ENCODE results near the gene SESN3. TPM values are rescaled to one million over a fixed set of nuclear protein-coding genes. Genes with fewer than 3 reads are reported as not detected.

Gene SESN3
- total RNA-seq, 1 experiment from 2014 or later: 36.8 TPM

DNA sequence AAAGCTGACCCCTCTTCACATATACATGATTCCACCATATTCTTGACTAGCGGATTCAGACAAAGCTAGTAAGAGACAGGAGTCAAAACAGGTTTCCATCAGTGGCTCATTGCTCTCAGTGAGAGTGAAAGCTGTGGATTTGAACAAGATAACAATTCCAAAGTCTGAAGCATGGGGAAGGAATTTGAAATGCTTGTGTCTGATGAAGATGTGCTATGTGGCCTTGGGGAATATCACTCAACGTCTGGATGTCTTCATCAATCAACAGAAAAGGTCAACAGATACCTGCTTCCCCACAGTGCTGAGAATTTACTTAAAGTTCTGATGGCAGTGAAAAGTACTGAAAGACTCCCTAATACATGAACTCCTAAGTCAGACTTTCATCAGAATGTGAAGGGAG, 46.9 kb upstream of the SESN3 start:
- Histone ChIP-seq H3K79me1 (ENCODE audit: insufficient read depth, low read depth, low read length, poor library complexity, severe bottlenecking) (no peaks in the 10 kb centered on the region), H3K56ac (ENCODE audit: insufficient read length, low read depth, low read length) (no peak overlapping the region), H3K23ac (ENCODE audit: insufficient read length, low read depth, low read length) (no peak overlapping the region), H4K8ac (replicated peaks; ENCODE audit: insufficient read length, low read depth, low read length) (no peak overlapping the region), H3K14ac (ENCODE audit: insufficient read depth, low read length) (no peak overlapping the region), H3K23me2 (ENCODE audit: insufficient read length, low read depth, low read length, poor library complexity, severe bottlenecking) (no peaks in the 10 kb centered on the region), H2BK12ac (ENCODE audit: insufficient read length, low read depth, low read length) (no peak overlapping the region), H3T11ph (ENCODE audit: low read length) (no peak overlapping the region), H3K4me1 (ENCODE audit: insufficient read depth, low read length) (peaks cover 11% of the 10 kb centered on the region), H3K9me3 (ENCODE audit: control insufficient read depth, low read depth, low read length) (no peaks in the 10 kb centered on the region), H3K27me3 (ENCODE audit: insufficient read depth, low read length) (no peaks in the 10 kb centered on the region), H2BK120ac (ENCODE audit: low read depth, low read length, poor library complexity, severe bottlenecking) (no peak overlapping the region), H3K18ac (ENCODE audit: insufficient read length, low read depth, low read length) (no peak overlapping the region), H2BK15ac (ENCODE audit: low read depth, low read length) (no peak overlapping the region), H3K4ac (ENCODE audit: low read depth, low read length) (no peak overlapping the region), H4K20me1 (ENCODE audit: control insufficient read depth, insufficient read depth, insufficient read length) (no peaks in the 10 kb centered on the region), H2AK5ac (ENCODE audit: insufficient read length, low read length) (no peak overlapping the region), H4K91ac (ENCODE audit: insufficient read length, low read depth, low read length) (no peak overlapping the region), H3K9ac (ENCODE audit: extremely low read depth, insufficient read length, low read length) (no peak overlapping the region), H2BK5ac (ENCODE audit: insufficient read length, low read length) (no peak overlapping the region), H3K27ac (ENCODE audit: insufficient read length, low read depth, low read length) (no peak overlapping the region), H3K79me2 (ENCODE audit: insufficient read depth, low read length) (no peaks in the 10 kb centered on the region), H4K5ac (ENCODE audit: insufficient read length, low read depth, low read length) (no peak overlapping the region), H3K4me2 (ENCODE audit: insufficient read depth, insufficient read length, low read length) (no peak overlapping the region), H2BK20ac (ENCODE audit: low read depth, low read length, poor library complexity, severe bottlenecking) (no peak overlapping the region), H2AFZ (ENCODE audit: low read length) (no peak overlapping the region)
- TF ChIP-seq, protein P1, sequence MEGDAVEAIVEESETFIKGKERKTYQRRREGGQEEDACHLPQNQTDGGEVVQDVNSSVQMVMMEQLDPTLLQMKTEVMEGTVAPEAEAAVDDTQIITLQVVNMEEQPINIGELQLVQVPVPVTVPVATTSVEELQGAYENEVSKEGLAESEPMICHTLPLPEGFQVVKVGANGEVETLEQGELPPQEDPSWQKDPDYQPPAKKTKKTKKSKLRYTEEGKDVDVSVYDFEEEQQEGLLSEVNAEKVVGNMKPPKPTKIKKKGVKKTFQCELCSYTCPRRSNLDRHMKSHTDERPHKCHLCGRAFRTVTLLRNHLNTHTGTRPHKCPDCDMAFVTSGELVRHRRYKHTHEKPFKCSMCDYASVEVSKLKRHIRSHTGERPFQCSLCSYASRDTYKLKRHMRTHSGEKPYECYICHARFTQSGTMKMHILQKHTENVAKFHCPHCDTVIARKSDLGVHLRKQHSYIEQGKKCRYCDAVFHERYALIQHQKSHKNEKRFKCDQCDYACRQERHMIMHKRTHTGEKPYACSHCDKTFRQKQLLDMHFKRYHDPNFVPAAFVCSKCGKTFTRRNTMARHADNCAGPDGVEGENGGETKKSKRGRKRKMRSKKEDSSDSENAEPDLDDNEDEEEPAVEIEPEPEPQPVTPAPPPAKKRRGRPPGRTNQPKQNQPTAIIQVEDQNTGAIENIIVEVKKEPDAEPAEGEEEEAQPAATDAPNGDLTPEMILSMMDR (conservative IDR thresholded peaks at IDR 0.05): no peak
- no peaks in the 10 kb centered on the region for H3K36me3 Mint-ChIP-seq (ENCODE audit: insufficient read depth in 1 of 3, low read depth in 3 of 3)
- H3K4me1 Mint-ChIP-seq: peaks cover 39 to 45% of the 10 kb centered on the region in 2 experiments
- H3K27ac Mint-ChIP-seq: no peak overlapping the region
- WGBS (ENCODE audit: extremely low coverage, insufficient read length, low lambda C conversion rate): no CpG with 5 or more reads among the region's 2 CpGs
- no peaks in the 10 kb centered on the region for H3K27me3 Mint-ChIP-seq (ENCODE audit: low read depth)
- DNase-seq: no peak
- peaks cover 0 to 2% of the 10 kb centered on the region in 2 experiments; a peak in 1 of 5 replicates for H3K9me3 Mint-ChIP-seq
- no peak overlapping the region for H3K4me3 Mint-ChIP-seq

Measured in H9 (cell line).